IMR-90 (cell line): ENCODE data around the gene CHIT1. TPM values are rescaled to one million over a fixed set of nuclear protein-coding genes. Genes with fewer than 3 reads are reported as not detected.

Experiments
- ATAC-seq: fragments of 200-7000 bp; cut with Tn5 transposase; 2 replicates; pipeline ENCODE4 v1.9.1; 2020; ENCODE audit warnings: low read depth, mild to moderate bottlenecking, moderate library complexity
- BruUV-seq: library from RNA; stranded (reverse); fragments of 400-500 nt; replicated peaks from 2 replicates; lab custom pipeline; 2021; lab: Mats Ljungman, UMichigan
- CTCF ChIA-PET: fragments of 300-600 bp; formaldehyde crosslinking; extraction: SDS; loops from one replicate; lab custom pipeline; 2021; ENCODE audit warnings: antibody characterized with exemption; lab: Yijun Ruan, JAX
- POLR2A ChIA-PET: fragments of 300-600 bp; sonication (Branson Sonifier 250); formaldehyde crosslinking; loops from one replicate; lab custom pipeline; 2022; ENCODE audit warnings: antibody characterized with exemption; ENCODE audit not compliant: unreplicated experiment; lab: Charles Lee
- DNase-seq: peaks from one replicate; pipeline ENCODE4 v3.0.0; 2013
- H2AFZ ChIP-seq: replicated peaks from 2 replicates; pipeline ENCODE3; 2013; ENCODE audit warnings: low read length, mild to moderate bottlenecking; ENCODE audit not compliant: poor library complexity
- H2AK5ac ChIP-seq: 2 replicates; pipeline ENCODE4 v1.6.1; 2013; ENCODE audit warnings: low read depth, low read length, inconsistent platforms
- H2AK9ac ChIP-seq: replicated peaks from 2 replicates; pipeline ENCODE3; 2013; ENCODE audit warnings: mild to moderate bottlenecking, low read depth, low read length, moderate library complexity; ENCODE audit not compliant: poor library complexity
- H2BK120ac ChIP-seq: 2 replicates; pipeline ENCODE4 v1.6.1; 2013; ENCODE audit warnings: low read depth, low read length, inconsistent platforms
- H2BK15ac ChIP-seq: 3 replicates; pipeline ENCODE4 v1.6.1; 2013; ENCODE audit warnings: low read depth, low read length, inconsistent platforms
- H2BK20ac ChIP-seq: 2 replicates; pipeline ENCODE4 v1.6.1; 2013; ENCODE audit warnings: low read depth, mild to moderate bottlenecking, inconsistent platforms, low read length, moderate library complexity
- H2BK5ac ChIP-seq: 2 replicates; pipeline ENCODE4 v1.6.1; 2013; ENCODE audit warnings: mild to moderate bottlenecking, low read depth, low read length, inconsistent platforms; ENCODE audit not compliant: poor library complexity, severe bottlenecking
- H3K14ac ChIP-seq: replicated peaks from 2 replicates; pipeline ENCODE4 v1.6.1; 2013; ENCODE audit warnings: low read depth, low read length, inconsistent platforms
- H3K18ac ChIP-seq: 2 replicates; pipeline ENCODE4 v1.6.1; 2013; ENCODE audit warnings: low read depth, low read length, control low read depth
- H3K23ac ChIP-seq: 2 replicates; pipeline ENCODE4 v1.6.1; 2013; ENCODE audit warnings: low read depth, low read length, inconsistent platforms
- H3K27ac ChIP-seq: 2 replicates; pipeline ENCODE4 v1.5.1; 2013; ENCODE audit warnings: mild to moderate bottlenecking, control low read depth, low read length; ENCODE audit not compliant: insufficient read depth
- H3K27me3 ChIP-seq: 2 replicates; pipeline ENCODE4 v1.6.1; 2013; ENCODE audit warnings: low read length; ENCODE audit not compliant: control insufficient read depth, insufficient read depth
- H3K36me3 ChIP-seq: 2 replicates; pipeline ENCODE4 v1.6.1; 2013; ENCODE audit warnings: low read length, mixed read lengths; ENCODE audit not compliant: control insufficient read depth, insufficient read depth
- H3K4ac ChIP-seq: 2 replicates; pipeline ENCODE4 v1.6.1; 2013; ENCODE audit warnings: low read depth, low read length, inconsistent platforms
- H3K4me1 ChIP-seq: 2 replicates; pipeline ENCODE4 v1.6.1; 2013; ENCODE audit warnings: low read length, mixed read lengths; ENCODE audit not compliant: control insufficient read depth, insufficient read depth
- H3K4me2 ChIP-seq: 2 replicates; pipeline ENCODE4 v1.6.1; 2013; ENCODE audit warnings: low read depth, mild to moderate bottlenecking, control low read depth, low read length, moderate library complexity
- H3K4me3 ChIP-seq: 2 replicates; pipeline ENCODE4 v1.5.1; 2013; ENCODE audit warnings: low read depth, mild to moderate bottlenecking, control low read depth, low read length, moderate library complexity; ENCODE audit not compliant: insufficient read depth
- H3K56ac ChIP-seq: 2 replicates; pipeline ENCODE4 v1.6.1; 2013; ENCODE audit warnings: low read length, inconsistent platforms; ENCODE audit not compliant: insufficient read depth; ENCODE audit errors: extremely low read depth
- H3K79me1 ChIP-seq, 2 experiments: 2 replicates each; pipeline ENCODE4 v1.6.1; 2013; ENCODE audit warnings: low read length in 2 of 2, inconsistent platforms in 1 of 2, low read depth in 1 of 2
- H3K9ac ChIP-seq: 2 replicates; pipeline ENCODE4 v1.6.1; 2013; ENCODE audit warnings: low read depth, low read length, control low read depth
- H3K9me1 ChIP-seq: 2 replicates; pipeline ENCODE4 v1.6.1; 2013; ENCODE audit warnings: low read length, inconsistent platforms; ENCODE audit not compliant: insufficient read depth
- H3K9me3 ChIP-seq: 2 replicates; pipeline ENCODE4 v1.6.1; 2013; ENCODE audit warnings: low read length; ENCODE audit not compliant: control insufficient read depth, insufficient read depth
- H4K20me1 ChIP-seq: 2 replicates; pipeline ENCODE4 v1.6.1; 2013; ENCODE audit warnings: low read length, inconsistent platforms; ENCODE audit not compliant: insufficient read depth
- H4K5ac ChIP-seq: 2 replicates; pipeline ENCODE4 v1.6.1; 2013; ENCODE audit warnings: mild to moderate bottlenecking, low read depth, low read length, control low read depth
- H4K8ac ChIP-seq, 2 experiments: 2 replicates each; pipeline ENCODE4 v1.6.1; 2013; ENCODE audit warnings: low read depth in 2 of 2, low read length in 2 of 2, control low read depth in 1 of 2, inconsistent platforms in 1 of 2
- H4K91ac ChIP-seq: 2 replicates; pipeline ENCODE4 v1.6.1; 2013; ENCODE audit warnings: low read depth, low read length, inconsistent platforms; ENCODE audit not compliant: insufficient read depth
- MAZ ChIP-seq: IDR thresholded peaks from 2 replicates; pipeline ENCODE4 v1.6.1; 2012; ENCODE audit warnings: low read depth, mild to moderate bottlenecking, low read length, improper control_type of control experiment, moderate library complexity, borderline replicate concordance
- MXI1 ChIP-seq: IDR thresholded peaks from 2 replicates; pipeline ENCODE4 v1.6.1; 2012; ENCODE audit warnings: low read depth, mild to moderate bottlenecking, low read length, moderate library complexity, borderline replicate concordance
- WGBS, 2 experiments: methylation state at CpG; one replicate each; pipeline versions ENCODE4 v1.1.5 to v1.1.7; 2013; ENCODE audit warnings: missing lambda C conversion rate in 2 of 2; ENCODE audit not compliant: insufficient read length in 1 of 2; ENCODE audit errors: extremely low coverage in 2 of 2; 5-methylcytosine and 5-hydroxymethylcytosine counted together
- dilution Hi-C: fragments of 300-500 bp; cut with HindIII; formaldehyde crosslinking; loops from one replicate; pipeline ENCODE4 v1.14.3; 2018; ENCODE audit warnings: low sequenced_read_pairs; ENCODE audit not compliant: unreplicated experiment
- in situ Hi-C: fragments of 300-500 bp; cut with MboI; formaldehyde crosslinking; loops from 3 replicates; pipeline ENCODE4 v1.14.3; 2019; ENCODE audit warnings: low sequenced_read_pairs, inconsistent platforms, mixed read lengths
- intact Hi-C: fragments of 100-400 bp; cut with micrococcal nuclease; formaldehyde crosslinking; loops from 2 replicates; pipeline ENCODE4 v1.10.0; 2022
- polyA plus RNA-seq, 3 experiments: library from polyadenylated mRNA; depleted of rRNA; stranded (reverse); fragments of >200 nt; gene quantifications; 2 replicates each; pipeline ENCODE4 v1.2.3, GENCODE V29; 2012; ENCODE audit warnings: low replicate concordance in 1 of 3
- total RNA-seq: library from RNA; depleted of rRNA; stranded (reverse); fragments of >200 nt; gene quantifications from 2 replicates; pipeline ENCODE4 v1.2.3, GENCODE V29; 2012

Gene CHIT1
- total and polyA plus RNA-seq, 2 of the 4 experiments (the other 2 are of a cell fraction), result not detected

- no peak overlapping the region for H3K9ac ChIP-seq
- 50% methylated on average over 2 of the region's 3 CpGs; no CpG with 5 or more reads in 1 of the 2 experiments for WGBS, 2 experiments
- H2AFZ ChIP-seq, result no peak overlapping the region
- no peak overlapping the region for H2AK9ac ChIP-seq
- no TSS peak for BruUV-seq
- H3K56ac ChIP-seq, result no peak overlapping the region
- no peaks in the 10 kb centered on the region for H4K20me1 ChIP-seq
- DNase-seq (no peak), ATAC-seq (no peak)
- H4K5ac ChIP-seq, result no peak overlapping the region
- H3K4ac ChIP-seq, result no peak overlapping the region
- H4K8ac ChIP-seq, result no peak overlapping the region
- H3K18ac ChIP-seq, result no peak overlapping the region
- no peak overlapping the region for H3K14ac ChIP-seq
- no peaks in the 10 kb centered on the region for H3K79me1 ChIP-seq
- H2AK5ac ChIP-seq, result no peak overlapping the region
- no peaks in the 10 kb centered on the region for H3K4me1 ChIP-seq
- in situ Hi-C loops (no loop called here), intact Hi-C loops (no loop called here), dilution Hi-C loops (no loop called here)
- H3K36me3 ChIP-seq, result no peaks in the 10 kb centered on the region
- H3K9me3 ChIP-seq, result peaks cover 5% of the 10 kb centered on the region
- H2BK20ac ChIP-seq, result no peak overlapping the region
- ChIA-PET POLR2A (no interaction called here), CTCF (interaction anchor here (1.1 kb wide), 1 partner anchor 14 kb away, joined by 4 read pairs; no protein-coding TSS in a partner anchor)
- H3K9me1 ChIP-seq, result no peaks in the 10 kb centered on the region
- H4K91ac ChIP-seq, result no peak overlapping the region
- no peak overlapping the region for H3K27ac ChIP-seq
- no peak overlapping the region for H2BK5ac ChIP-seq
- no peak overlapping the region for H2BK15ac ChIP-seq
- no peak overlapping the region for H2BK120ac ChIP-seq
- H3K27me3 ChIP-seq, result peaks cover 13% of the 10 kb centered on the region
- H3K4me2 ChIP-seq, result no peak overlapping the region
- no peak overlapping the region for H3K4me3 ChIP-seq
- TF ChIP-seq MXI1, result no peak
- no peak for TF ChIP-seq MAZ
- no peak overlapping the region for H3K23ac ChIP-seq
These were observed 23.2 kb upstream of the CHIT1 start for GRCh38 chr1:203252678-203253077.
